Lower leg skin (tissue), 3 donors: ENCODE measurements around the gene ARHGAP10.

Experiments
- POLR2A ChIP-seq, 2 donors: fragments of 450-650 bp; IDR thresholded peaks; one replicate each; pipeline ENCODE4 v1.6.1; 2016 to 2017; ENCODE audit warnings: antibody characterized with exemption in 2 of 2, mild to moderate bottlenecking in 1 of 2, moderate library complexity in 1 of 2
- TF ChIP-seq, protein P1 (sequence below), 3 donors: fragments of 450-650 bp; IDR thresholded peaks; one replicate each; pipeline ENCODE4 v1.5.1; 2016; ENCODE audit warnings: antibody characterized with exemption in 3 of 3, mild to moderate bottlenecking in 3 of 3, moderate library complexity in 2 of 3

DNA sequence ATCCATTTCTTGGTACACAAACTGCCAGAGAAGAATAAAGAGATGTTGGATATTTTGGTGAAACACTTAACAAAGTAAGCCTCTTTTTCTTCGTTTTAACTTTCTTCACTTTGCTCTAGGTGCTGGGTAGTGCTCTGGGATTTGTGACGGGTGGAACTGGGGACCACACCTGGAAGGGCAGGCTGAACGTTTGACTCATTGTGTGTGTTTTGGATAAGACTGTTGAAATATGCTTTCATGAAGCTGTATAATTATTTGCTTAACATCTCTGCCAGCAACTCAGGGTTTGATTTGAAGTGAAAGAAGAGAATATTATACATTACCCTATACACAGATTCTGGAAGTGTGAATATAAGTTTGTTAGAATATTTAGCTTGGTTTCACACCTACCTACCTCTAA is 233.2 kb downstream of the ARHGAP10 start:
- TF ChIP-seq, protein P1, sequence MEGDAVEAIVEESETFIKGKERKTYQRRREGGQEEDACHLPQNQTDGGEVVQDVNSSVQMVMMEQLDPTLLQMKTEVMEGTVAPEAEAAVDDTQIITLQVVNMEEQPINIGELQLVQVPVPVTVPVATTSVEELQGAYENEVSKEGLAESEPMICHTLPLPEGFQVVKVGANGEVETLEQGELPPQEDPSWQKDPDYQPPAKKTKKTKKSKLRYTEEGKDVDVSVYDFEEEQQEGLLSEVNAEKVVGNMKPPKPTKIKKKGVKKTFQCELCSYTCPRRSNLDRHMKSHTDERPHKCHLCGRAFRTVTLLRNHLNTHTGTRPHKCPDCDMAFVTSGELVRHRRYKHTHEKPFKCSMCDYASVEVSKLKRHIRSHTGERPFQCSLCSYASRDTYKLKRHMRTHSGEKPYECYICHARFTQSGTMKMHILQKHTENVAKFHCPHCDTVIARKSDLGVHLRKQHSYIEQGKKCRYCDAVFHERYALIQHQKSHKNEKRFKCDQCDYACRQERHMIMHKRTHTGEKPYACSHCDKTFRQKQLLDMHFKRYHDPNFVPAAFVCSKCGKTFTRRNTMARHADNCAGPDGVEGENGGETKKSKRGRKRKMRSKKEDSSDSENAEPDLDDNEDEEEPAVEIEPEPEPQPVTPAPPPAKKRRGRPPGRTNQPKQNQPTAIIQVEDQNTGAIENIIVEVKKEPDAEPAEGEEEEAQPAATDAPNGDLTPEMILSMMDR (IDR thresholded peaks at IDR 0.05), result no peak
- no peak for TF ChIP-seq POLR2A (IDR thresholded peaks at IDR 0.05)
